DOHH2 (cell line): ENCODE measurements around the gene RNF223.

ENCODE experiments used
- H3F3A ChIP-seq: fragments of 200-600 bp; sonication (generic), shearing (Covaris generic); 2 replicates; pipeline ENCODE4 v1.6.0; 2016; ENCODE audit warnings: antibody characterized with exemption, mild to moderate bottlenecking; ENCODE audit not compliant: control insufficient read depth, insufficient read depth
- H3K27ac ChIP-seq: fragments of 200-600 bp; sonication (generic); 2 replicates; pipeline ENCODE4 v1.5.1; 2014; ENCODE audit warnings: low read depth, mild to moderate bottlenecking, low read length, moderate library complexity
- H3K27me3 ChIP-seq: fragments of 200-600 bp; sonication (generic); 2 replicates; pipeline ENCODE4 v1.6.1; 2014; ENCODE audit warnings: mild to moderate bottlenecking, low read length, mixed read lengths; ENCODE audit not compliant: control insufficient read depth
- H3K36me3 ChIP-seq: fragments of 200-600 bp; sonication (generic); 2 replicates; pipeline ENCODE4 v1.6.1; 2014; ENCODE audit warnings: mild to moderate bottlenecking, low read length, moderate library complexity, mixed read lengths; ENCODE audit not compliant: control insufficient read depth
- H3K4me1 ChIP-seq: fragments of 200-600 bp; sonication (generic); 2 replicates; pipeline ENCODE4 v1.6.1; 2014; ENCODE audit warnings: mild to moderate bottlenecking, low read length, mixed read lengths; ENCODE audit not compliant: control insufficient read depth
- H3K4me2 ChIP-seq: fragments of 200-600 bp; sonication (generic); 2 replicates; pipeline ENCODE4 v1.6.0; 2014; ENCODE audit warnings: mild to moderate bottlenecking, low read length, moderate library complexity
- H3K4me3 ChIP-seq: fragments of 200-600 bp; sonication (generic); 2 replicates; pipeline ENCODE4 v1.5.1; 2014; ENCODE audit warnings: mild to moderate bottlenecking, low read length, mixed read lengths
- H3K79me2 ChIP-seq: fragments of 200-600 bp; sonication (generic); 2 replicates; pipeline ENCODE4 v1.6.1; 2014; ENCODE audit warnings: mild to moderate bottlenecking, low read length, mixed read lengths; ENCODE audit not compliant: control insufficient read depth
- H3K9me2 ChIP-seq: fragments of 200-600 bp; sonication (generic); replicated peaks from 2 replicates; pipeline ENCODE4 v1.6.1; 2014; ENCODE audit warnings: mild to moderate bottlenecking, low read length, mixed read lengths; ENCODE audit not compliant: control insufficient read depth
- H3K9me3 ChIP-seq: fragments of 200-600 bp; sonication (generic); 2 replicates; pipeline ENCODE4 v1.6.1; 2014; ENCODE audit warnings: antibody characterized with exemption, low read length, mixed read lengths; ENCODE audit not compliant: control insufficient read depth, insufficient read depth
- H4K20me1 ChIP-seq: fragments of 200-600 bp; sonication (generic); 2 replicates; pipeline ENCODE4 v1.6.0; 2014; ENCODE audit warnings: low read depth, mild to moderate bottlenecking, antibody characterized with exemption, low read length, moderate library complexity; ENCODE audit not compliant: control insufficient read depth, insufficient read depth
- CTCF ChIP-seq: fragments of 200-600 bp; sonication (generic); IDR thresholded peaks from one replicate; pipeline ENCODE4 v1.5.1; 2014; ENCODE audit warnings: antibody characterized with exemption, mild to moderate bottlenecking, low read depth, low read length; ENCODE audit not compliant: poor library complexity, severe bottlenecking
- EZH2phosphoT487 ChIP-seq: fragments of 200-600 bp; sonication (generic); IDR thresholded peaks from 2 replicates; pipeline ENCODE4 v1.6.1; 2017; ENCODE audit warnings: borderline replicate concordance, mild to moderate bottlenecking, antibody characterized with exemption, low read length, moderate library complexity, mixed read lengths

RNF223 gene

DNA sequence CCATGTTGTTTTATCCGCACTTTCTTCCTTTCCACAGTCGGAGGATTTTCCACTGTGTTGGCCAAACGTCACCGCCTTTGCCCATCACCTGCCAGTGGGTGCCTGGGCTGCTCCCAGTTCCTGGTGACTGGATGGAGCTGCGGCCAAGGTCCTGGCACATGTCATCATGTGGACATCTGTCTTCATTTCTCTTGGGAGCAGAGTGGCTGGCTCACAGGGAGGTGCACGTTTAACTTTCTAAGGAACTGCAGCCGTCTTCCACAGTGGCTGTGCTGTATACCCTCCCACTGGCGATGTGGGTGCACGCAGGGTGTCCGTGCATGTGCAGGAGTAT, 19.5 kb upstream of the RNF223 start:
- Histone ChIP-seq H4K20me1 (peaks cover 4% of the 10 kb centered on the region; the same call in 1 of the 2 replicates), H3F3A (peaks cover 10% of the 10 kb centered on the region; the same call in 1 of the 2 replicates), H3K4me2 (peak overlapping the region; percentile 45), H3K27ac (no peak overlapping the region), H3K9me2 (no peaks in the 10 kb centered on the region), H3K27me3 (no peaks in the 10 kb centered on the region), H3K4me1 (peaks cover 24% of the 10 kb centered on the region), H3K9me3 (no peaks in the 10 kb centered on the region), H3K4me3 (no peak overlapping the region), H3K79me2 (no peaks in the 10 kb centered on the region), H3K36me3 (no peaks in the 10 kb centered on the region)
- TF ChIP-seq EZH2phosphoT487 (no peak), CTCF (no peak)

DNA sequence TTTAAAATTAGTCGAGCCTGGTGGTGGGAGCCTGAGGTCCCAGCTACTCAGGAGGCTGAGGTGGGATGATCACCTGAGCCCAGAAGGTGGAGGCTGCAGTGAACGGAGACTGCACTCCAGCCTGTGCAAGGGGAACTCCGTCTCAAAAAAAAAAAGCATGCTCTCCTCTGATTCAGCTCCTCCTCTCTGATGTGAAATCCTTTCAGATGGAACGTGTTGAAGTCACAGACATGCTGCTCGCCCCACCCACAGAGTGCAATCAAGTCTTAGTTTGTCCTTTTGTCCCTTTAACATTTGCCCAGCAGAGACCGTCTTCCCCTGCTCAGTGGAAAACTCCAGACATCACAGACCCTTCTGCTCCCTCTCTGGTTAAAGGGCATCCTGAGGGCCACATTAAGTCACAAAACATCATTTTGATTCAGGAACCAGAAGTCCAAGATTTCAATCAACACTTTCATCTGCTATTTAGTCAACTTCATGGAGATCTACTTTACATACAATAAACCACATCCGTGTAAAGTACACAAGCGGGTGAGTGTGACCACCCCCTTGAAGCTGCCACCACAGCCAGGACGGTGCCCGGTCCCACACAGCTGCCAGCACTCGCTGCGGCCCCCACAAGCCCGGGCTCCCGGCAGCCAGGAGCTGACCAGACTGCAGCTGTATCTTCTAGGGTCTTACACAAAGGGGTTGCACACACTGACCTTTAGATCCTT, 18.9 kb upstream of the RNF223 start:
- Histone ChIP-seq H3F3A (peaks cover 10% of the 10 kb centered on the region; the same call in 1 of the 2 replicates), H3K79me2 (no peaks in the 10 kb centered on the region), H3K27me3 (no peaks in the 10 kb centered on the region), H3K4me1 (peaks cover 19% of the 10 kb centered on the region), H3K9me3 (no peaks in the 10 kb centered on the region), H4K20me1 (peaks cover 4% of the 10 kb centered on the region; the same call in 1 of the 2 replicates), H3K36me3 (no peaks in the 10 kb centered on the region), H3K27ac (no peak overlapping the region), H3K4me3 (no peak overlapping the region), H3K4me2 (peak overlapping the region; percentile 45), H3K9me2 (no peaks in the 10 kb centered on the region)
- TF ChIP-seq EZH2phosphoT487 (no peak), CTCF (no peak)

DNA sequence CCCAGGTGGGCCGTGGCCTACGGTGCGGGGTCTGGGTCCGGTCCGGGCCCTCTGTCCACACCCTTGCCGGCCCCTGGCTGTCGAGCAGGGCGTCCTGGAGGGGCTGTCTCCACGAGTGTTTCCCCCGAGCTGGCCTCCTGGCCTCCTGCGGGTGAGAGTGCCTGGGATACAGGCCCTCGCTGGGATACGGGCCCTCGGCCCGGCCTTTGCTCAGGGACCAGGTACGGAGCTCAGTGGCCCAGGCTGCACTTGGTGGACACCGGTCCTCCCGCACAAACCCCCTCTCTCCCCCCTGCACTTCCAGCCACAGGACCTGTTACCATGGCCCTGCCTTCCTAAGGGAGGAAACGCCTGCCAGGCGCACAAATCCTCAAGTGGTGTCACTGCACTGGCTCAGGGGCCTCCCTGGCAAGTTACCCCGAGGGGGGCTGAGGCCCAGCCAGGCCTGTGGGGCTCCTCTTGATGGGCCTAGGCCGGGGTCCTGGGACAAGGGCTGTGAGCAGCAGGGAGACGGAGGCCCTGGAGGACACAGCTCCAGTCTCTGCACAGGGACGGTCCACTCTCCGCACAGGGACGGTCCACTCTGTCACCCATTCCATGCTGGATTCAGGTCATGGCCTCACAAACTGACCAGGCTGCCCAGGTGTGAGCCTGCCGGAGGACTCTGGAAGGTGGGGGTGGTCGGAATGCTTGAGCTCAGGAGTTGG, 18.2 kb upstream of the RNF223 start:
- peaks cover 15% of the 10 kb centered on the region for H3K4me1 ChIP-seq
- H3K27ac ChIP-seq: no peak overlapping the region
- 0 out of 2 replicates have a peak, but pooled peaks cover 7% of the 10 kb centered on the region for H3F3A ChIP-seq
- peak overlapping the region; percentile 45; the same call in 1 of the 2 replicates for H3K4me2 ChIP-seq
- no peaks in the 10 kb centered on the region for H3K9me2 ChIP-seq
- peaks cover 4% of the 10 kb centered on the region; the same call in 1 of the 2 replicates for H4K20me1 ChIP-seq
- no peak for TF ChIP-seq CTCF
- no peak for TF ChIP-seq EZH2phosphoT487
- H3K27me3 ChIP-seq: no peaks in the 10 kb centered on the region
- H3K4me3 ChIP-seq: no peak overlapping the region
- H3K9me3 ChIP-seq: no peaks in the 10 kb centered on the region
- no peaks in the 10 kb centered on the region for H3K79me2 ChIP-seq
- H3K36me3 ChIP-seq: no peaks in the 10 kb centered on the region
